HG02852 (cell line): ENCODE results near the gene ADGRV1.
"Not testable (repeated sequence)": the region's sequence is repeated elsewhere in the genome, so short reads cannot be mapped to it uniquely, and the experiment has no call there.

Experiments used
- ATAC-seq: cut with Tn5 transposase; IDR thresholded peaks from one replicate; pipeline ENCODE4 v1.9.1; 2021; ENCODE audit warnings: mild to moderate bottlenecking, moderate library complexity; ENCODE audit not compliant: unreplicated experiment

Gene ADGRV1

DNA sequence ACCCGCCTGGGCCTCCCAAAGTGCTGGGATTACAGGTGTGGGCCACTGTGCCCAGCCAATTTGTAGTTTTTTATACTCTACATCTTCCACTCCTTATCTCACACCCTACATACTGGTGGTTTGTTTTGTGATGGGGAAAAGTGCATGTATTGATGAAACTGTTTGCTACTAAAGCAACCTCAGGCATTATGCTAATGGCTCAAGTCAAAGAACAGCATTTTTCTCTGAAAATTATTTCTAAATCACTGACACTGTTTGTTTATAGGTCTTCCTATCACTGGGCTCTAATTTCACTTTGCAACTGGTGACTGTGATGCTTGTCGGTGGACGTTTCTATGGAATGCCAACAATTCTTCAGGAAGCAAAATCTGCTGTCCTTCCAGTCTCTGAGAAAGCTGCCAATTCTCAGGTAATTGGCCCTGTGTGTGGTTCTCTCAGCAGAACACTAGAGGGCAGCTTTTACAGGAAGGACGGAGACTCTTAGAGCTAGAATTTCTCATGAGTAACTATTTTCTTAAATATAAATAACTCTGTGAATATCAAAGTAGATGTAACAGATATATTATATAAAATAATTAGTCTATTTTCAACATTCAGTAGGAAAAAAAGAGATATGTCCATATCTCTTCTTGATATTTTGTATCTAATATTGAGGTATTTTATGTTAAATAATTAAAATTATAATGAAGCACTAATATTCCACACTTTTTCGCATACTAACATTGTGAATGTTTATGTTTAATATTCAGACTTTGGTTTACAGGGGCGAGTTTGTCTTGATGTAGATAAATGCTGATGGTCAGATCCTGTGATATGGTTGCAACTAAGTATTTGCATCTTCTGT is 244.1 kb downstream of the ADGRV1 start:
- peak; percentile 77 for ATAC-seq

DNA sequence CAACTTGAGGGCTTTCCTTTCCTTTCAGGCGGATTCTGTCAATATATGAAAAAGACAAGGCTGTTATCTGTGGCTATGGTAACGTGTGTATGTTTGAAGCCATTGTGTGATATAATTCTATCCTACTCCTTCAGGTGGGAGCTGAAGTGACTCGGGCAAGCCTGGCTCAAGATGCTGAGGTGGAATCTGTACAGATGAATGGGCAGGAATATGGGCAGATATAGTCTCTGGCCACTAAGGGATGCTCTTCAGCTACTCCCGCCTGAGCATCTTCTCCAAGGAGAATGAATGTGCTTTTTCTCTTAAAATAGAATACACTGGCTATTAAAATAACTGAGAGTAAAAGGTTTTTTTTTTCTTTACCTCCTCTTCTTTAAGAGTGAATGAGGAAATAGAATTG is 244.8 kb downstream of the ADGRV1 start:
- no peak for ATAC-seq

DNA sequence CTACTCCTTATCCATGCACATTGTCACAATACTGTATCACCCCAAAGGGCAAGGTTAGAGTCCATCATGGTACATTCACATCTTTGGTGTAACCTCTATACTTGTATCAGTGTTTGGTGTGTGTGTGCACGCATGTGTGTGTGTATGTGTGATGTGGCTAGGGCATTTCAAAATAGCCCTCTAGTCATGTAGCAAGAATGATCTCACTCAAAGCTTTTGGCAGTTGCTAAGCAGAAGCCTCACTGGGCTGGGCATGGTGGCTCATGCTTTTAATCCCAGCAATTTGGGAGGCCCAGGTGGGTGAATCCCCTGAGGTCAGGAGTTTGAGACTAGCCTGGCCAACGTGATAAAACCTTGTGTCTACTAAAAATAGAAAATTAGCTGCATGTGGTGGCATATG is 245.3 kb downstream of the ADGRV1 start:
- ATAC-seq: no peak

DNA sequence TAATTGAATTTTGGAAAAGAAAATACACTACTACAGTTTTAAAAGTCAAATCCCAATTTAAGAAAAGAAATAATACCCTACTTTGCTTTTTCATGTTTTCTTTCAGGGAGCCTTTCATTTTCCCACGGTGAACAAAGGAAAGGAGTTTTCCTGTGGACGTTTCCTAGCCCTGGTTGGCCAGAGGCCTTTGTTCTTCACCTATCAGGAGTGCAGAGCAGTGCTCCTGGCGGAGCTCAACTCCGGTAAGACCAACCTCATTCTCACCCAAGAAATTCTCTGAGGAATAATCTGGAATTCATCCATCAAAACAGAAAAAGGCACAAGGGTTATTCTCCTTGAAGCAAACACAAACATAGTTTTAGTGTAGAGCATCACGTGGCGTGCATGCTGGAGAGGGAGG is 248.9 kb downstream of the ADGRV1 start:
- no peak for ATAC-seq

DNA sequence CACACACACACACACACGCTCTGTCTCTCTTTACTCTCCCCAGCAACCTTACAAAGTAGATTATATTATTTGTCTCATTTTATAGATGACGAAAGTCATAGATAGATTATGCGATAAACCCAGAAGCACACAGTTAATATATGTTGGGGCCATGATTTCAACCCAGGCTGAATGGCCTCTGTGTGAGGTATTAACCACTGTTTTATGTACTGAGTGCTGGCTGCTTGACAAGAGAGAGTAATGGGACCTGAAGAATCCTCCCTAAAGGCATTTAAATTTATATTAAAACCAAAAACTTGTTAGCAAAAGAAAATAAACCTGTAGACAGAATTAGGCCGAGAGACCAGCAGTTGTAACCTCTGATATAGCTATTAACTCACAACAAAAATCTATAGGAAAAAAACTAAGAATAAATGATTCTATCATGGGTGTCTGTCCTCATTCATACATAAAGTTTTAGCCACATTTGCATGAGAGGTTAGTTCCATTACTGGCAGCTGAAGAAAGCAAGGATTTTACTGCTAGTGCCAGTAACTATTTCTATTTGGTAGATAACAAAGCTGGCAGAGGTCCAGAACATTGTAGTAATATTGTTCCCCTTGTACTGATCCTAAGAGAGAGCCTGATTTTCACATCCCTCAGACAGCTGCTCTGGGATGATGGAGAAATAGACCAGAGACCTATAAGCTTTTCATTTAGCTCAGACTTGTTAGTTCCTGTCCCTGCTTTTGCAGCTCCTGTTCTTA is 250.9 kb downstream of the ADGRV1 start:
- ATAC-seq: no peak

DNA sequence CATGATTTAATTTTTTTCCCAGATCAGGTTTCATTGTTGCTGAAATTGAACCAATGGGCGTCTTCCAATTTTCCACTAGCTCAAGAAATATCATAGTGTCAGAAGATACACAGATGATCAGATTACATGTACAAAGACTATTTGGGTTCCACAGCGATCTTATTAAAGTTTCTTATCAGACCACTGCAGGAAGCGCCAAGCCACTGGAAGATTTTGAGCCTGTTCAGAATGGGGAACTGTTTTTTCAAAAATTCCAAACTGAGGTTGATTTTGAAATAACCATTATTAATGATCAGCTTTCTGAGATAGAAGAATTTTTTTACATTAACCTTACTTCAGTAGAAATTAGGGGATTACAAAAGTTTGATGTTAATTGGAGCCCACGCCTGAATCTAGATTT is 251.6 kb downstream of the ADGRV1 start:
- ATAC-seq: no peak

DNA sequence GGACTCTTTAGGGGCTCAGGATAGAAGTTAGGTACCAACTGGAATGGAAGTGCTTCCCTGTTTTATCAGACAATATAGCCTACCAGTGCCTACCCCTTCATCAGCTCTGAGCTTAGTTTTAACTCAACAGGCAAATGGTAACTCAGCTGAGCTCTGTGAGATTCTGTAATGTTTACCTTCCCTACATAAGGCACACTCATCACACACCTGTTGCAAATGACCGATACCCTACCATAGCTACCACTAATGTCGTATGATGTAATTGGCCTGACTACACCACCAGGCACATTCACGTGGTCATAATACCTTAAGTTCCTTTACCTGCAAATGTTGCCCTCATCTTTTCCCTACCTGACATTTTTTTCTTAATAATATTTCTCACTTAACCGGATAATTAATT is 254.8 kb downstream of the ADGRV1 start:
- ATAC-seq: no peak

DNA sequence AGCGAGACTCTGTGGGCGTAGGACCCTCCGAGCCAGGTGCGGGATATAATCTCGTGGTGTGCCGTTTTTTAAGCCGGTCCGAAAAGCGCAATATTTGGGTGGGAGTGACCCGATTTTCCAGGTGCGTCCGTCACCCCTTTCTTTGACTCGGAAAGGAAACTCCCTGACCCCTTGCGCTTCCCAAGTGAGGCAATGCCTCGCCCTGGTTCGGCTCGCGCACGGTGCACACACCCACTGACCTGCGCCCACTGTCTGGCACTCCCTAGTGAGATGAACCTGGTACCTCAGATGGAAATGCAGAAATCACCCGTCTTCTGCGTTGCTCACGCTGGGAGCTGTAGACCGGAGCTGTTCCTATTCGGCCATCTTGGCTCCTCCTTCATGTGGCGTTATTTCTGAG is 263.5 kb downstream of the ADGRV1 start:
- not testable (repeated sequence) for ATAC-seq

DNA sequence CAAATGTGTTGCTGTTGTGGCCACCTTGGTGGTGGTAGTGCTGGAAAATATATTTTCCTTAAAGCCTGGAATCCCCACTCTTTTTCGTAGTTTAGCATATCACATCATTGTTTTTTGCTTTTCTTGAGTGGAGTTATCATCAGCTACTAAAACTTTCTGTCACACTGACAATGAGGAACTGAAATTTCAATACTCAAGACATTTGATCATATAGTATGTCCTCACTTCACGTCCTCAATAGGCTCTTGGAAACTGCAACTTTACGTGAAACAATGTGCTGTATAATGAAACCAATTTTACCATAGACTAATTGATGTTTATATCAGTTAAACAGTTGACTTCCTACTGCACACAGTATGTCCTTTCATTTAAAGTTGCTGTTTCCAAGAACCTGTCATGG is 265.8 kb downstream of the ADGRV1 start:
- no peak for ATAC-seq

DNA sequence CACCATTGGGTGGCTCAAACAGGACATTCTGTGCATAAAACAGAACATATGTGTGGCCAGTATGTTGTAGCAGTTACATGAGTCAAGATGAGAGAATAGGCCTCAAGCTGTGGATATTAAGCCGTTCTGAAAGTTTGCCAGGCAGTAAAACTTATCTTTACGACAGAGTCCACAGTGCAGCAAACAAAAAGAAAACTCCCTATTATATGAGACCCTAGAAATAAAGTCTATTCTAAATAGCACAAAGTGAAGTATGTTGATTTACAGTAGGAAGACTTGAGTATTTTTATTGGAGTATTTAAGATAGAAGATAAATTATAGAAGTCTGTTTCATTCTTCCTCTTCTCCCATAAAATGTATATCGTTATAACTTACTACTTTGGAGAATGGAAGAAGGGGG is 271.5 kb downstream of the ADGRV1 start:
- no peak for ATAC-seq

DNA sequence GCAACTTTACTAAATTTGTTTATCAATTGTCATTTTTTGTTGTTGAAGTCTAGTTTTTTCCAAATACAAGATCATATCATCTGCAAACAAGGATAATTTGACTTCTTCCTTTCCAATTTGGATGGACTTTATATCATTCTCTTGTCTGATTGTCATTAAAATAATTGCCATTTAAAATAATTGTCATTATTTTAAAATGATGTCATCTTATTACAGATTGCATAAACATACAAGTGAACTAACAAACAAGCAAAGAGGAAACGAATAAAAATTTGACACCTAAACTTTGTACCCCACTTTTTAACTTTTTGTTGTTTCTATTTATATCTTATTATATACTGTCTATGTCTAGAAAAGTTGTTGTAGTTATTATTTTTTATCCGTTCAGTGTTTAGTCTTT is 275.2 kb downstream of the ADGRV1 start:
- ATAC-seq: no peak

DNA sequence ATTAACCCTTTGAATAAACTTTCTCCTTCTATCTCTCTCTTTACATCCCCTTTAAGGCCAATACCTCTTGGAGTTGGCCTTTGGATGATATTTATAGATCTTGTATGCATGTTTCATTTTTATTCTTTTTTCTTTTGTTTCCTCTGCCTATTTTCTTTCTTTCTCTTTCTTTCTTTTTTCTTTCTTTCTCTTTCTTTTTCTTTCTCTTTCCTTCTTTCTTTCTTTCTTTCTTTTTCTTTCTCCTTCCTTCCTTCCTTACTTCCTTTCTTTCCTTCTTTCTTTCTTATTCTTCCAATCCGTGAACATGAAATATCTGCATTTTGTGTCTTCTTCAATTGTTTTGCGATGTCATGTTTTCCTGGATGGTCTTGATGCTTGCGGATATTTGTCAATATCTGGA is 276.1 kb downstream of the ADGRV1 start:
- no peak for ATAC-seq

DNA sequence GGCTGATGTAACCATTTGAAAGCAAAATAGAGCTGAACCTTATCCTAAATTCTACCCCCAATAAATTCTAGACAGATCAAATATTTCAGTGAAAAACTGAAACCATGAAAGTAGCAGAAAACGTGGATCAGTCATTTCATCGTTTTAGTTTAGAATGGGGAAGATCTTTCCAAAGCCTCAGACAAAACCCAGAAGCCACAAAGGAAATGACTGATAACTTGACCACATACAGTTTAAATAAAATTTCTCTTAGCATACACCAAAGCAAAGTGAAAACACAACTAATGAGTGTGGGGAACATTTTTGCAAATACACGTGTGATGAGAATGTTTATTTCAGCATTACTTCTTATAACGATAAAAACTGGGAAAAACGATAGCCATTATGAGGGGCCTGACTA is 284.8 kb downstream of the ADGRV1 start:
- peak; percentile 60 for ATAC-seq

DNA sequence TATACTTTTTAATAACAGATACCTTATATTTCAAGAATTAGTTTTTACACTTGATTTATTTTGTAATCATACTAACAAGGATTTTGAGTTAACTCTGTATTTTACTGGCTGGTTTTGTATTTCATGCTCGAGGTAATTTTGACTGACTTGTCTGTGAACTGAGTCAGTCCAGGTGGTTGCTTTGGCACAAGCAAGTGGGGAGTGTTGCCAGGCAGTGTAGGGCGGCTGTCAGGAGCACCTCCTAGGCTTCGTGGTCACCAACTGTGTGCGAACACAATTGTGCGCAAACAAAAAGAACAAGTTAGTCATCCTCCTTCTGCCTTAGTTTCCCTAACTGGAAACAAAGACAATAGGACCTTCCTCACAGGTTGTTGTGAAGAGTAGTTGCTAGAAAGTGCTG is 286.3 kb downstream of the ADGRV1 start:
- ATAC-seq: no peak

DNA sequence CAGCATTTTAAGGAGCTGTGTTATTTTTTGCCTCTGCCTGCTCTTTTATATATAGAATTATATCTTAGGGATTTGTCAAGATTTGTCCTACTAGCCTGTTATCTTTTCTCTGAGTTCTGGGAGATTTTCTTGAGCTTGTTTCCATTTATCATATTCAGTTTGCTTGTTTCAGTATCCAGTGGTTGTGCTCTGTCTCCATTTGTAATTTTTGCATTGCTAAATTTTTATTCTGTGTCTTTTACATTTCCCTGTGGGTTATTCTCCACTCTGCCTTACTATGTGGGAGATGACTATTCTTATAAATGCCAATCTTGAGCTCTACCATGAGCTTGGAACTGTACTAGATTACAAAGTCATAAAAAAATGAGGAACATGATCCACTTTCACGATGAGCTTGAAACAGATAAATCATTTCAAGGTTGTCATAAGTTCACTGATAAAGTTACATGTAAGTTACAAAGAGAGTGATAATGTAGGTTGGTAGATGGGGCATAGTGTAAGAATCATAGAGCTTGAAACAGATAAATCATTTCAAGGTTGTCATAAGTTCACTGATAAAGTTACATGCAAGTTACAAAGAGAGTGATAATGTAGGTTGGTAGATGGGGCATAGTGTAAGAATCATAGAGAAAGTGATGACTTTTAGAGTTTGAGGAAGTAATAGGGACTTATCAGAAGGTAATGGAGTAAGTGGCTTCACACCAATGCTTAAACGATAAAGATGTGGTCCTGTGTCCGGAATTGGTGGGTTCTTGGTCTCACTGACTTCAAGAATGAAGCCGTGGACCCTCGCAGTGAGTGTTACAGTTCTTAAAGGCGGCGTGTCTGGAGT is 287.3 kb downstream of the ADGRV1 start:
- ATAC-seq: no peak

DNA sequence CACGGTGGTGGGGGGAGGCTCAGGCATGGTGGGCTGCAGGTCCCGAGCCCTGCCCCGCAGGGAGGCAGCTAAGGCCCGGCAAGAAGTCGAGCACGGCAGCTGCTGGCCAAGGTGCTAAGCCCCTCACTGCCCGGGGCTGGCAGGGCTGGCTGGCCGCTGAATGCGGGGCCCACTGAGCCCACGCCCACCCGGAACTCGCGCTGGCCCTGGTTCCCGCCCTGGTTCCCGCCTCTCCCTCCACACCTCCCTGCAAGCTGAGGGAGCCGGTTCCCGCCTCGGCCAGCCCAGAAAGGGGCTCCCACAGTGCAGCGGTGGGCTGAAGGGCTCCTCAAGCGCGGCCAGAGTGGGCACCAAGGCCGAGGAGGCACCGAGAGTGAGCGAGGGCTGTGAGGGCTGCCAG is 289.0 kb downstream of the ADGRV1 start:
- not testable (repeated sequence) for ATAC-seq

DNA sequence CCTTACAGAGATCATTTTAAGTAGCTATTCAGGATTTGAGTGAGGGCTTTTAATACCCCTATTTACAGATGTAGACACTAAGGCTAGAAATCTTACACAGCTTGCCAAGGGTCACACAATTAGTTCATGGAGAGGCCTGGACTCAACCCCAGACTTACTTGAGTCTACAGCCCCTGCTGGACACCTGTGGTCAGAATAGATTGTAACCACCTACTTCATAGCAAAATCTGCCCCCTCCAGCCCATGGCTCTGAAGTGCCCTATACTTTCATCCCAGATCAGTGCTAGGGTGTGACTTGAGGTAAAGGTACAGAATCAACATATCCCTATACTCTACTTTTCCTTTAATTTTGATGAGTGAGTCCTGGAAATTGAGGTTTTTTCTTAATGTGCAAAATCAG is 291.3 kb downstream of the ADGRV1 start:
- no peak for ATAC-seq

DNA sequence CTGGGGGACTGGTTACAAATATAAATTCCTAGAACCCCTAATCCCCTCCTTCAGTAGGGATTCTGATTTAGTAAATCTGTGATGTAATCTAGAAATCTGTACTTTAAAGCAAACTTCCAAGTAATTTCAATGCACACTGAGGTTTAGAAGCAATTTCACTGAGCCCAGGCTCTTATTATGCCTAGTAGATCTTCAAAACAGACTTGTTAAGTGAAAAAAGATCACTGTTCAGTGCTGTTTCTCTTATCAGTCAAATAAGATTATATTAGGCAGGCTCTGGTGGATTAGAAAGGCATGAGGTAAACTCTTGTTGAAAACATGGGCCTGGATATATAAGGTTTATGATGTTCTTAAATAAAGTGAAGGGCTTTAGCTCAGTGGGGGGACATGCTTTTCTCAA is 293.9 kb downstream of the ADGRV1 start:
- no peak for ATAC-seq

DNA sequence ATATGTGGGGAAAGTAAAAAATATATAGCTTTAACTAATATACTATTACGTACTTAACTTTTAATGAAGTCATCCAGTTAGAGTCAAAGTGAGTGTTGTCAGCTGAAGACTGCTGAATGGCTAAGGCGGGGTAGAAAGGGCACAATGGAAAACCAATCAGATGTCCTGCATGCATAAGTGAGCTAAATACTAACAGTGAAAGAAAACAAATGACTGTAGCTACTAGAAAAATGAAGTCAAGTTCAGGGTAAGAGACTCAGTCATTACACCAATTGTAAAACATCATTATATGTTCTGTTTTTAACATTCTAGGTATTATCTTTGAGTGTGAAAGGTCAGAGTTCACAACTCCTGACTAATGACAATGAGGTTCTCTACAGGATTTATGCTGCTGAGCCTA is 295.2 kb downstream of the ADGRV1 start:
- no peak for ATAC-seq

DNA sequence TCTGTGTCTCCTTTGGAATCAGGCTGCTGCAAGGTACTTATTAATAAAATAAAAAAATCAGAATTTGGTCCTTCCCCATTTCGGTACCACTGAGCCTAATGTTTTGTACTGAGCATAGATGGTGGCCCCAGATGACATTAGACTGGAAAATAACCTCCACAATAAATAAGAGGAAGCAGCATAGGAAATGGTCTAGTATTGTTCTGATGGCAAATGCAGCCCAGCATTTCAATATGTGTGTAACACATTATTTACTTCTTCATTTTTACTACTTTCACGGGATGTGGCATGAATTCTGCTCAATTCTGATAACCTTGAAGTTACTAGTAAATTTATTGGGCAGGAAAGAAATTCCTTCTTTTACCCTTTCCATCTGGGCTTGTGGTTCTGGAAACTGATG is 295.6 kb downstream of the ADGRV1 start:
- ATAC-seq: no peak

DNA sequence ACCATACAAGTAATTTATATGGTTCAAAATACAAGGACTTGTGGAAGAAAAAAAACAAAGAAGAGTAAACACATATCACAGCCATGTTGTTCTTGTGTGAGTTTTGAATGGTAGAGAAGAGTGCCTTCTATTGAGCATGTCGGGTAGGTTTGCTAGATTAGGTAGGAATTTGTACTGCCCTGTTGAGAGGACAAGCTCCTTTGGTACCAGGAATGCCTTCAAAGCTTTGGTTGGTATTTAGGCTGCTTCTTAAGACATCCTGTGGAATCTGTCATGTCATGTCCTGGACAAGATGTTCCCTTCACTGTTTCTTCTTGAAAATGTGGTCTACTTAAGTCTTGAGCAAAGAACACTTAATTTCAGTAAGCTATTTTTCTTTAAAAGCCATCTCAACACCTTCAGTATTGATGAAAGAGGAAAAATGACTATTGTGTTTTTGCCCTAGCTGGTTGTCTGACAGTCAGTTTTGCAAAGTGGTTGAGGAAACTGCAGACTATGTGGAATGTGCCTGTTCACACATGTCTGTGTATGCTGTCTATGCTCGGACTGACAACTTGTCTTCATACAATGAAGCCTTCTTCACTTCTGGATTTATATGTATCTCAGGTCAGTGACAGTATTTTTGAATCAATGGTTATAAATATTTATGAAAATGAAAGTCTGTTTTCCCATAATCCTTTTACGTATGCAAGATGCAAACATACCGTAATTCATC is 296.9 kb downstream of the ADGRV1 start:
- ATAC-seq: no peak
